SK-N-DZ (cell line): ENCODE data around the gene SNURF.
"Not testable (repeated sequence)": the region's sequence is repeated elsewhere in the genome, so short reads cannot be mapped to it uniquely, and the experiment has no call there.

Source experiments
- DNase-seq: peaks from one replicate; pipeline ENCODE4 v3.0.0-alpha.2; 2015; ENCODE audit warnings: low spot score
- small RNA-seq, 2 experiments: library from RNA; depleted of rRNA; stranded (forward); fragments of <200 nt; gene quantifications; one replicate each; pipeline ENCODE3, GENCODE V24; 2014

SNURF gene

GRCh38 chr15:24966364-24967103 lies 11.7 kb downstream of the SNURF start:
- DNase-seq: no peak

- DNase-seq: no peak
Observed at GRCh38 chr15:24971052-24971451, 16.3 kb downstream of the SNURF start.

GRCh38 chr15:24971772-24972171 lies 17.0 kb downstream of the SNURF start:
- no peak for DNase-seq

GRCh38 chr15:24972707-24973106 lies 17.9 kb downstream of the SNURF start:
- DNase-seq: not testable (repeated sequence)

GRCh38 chr15:24976932-24977331 lies 22.1 kb downstream of the SNURF start:
- DNase-seq: no peak

GRCh38 chr15:24977686-24978085 lies 22.9 kb downstream of the SNURF start:
- no peak for DNase-seq

GRCh38 chr15:24985224-24985623 lies 30.4 kb downstream of the SNURF start:
- DNase-seq: no peak

- no peak for DNase-seq
Observed at GRCh38 chr15:24986653-24987052, 31.9 kb downstream of the SNURF start.

Small RNA genes within 50 kb of the gene (small RNA-seq; reads per million reads assigned to genes)
- gene AC090602.1: 0 reads per million in 2 experiments
- gene AC124312.4: 0 to 0.04 reads per million in 2 experiments
- gene AC124312.5: 0 reads per million in 2 experiments
